Astrocyte of the spinal cord (primary cell): ENCODE results near the gene CELSR1.

ENCODE experiments used
- DNase-seq: peaks from one replicate; pipeline ENCODE4 v3.0.0; 2011; ENCODE audit warnings: low read depth, low spot score
- H3K4me3 ChIP-seq: 2 replicates; pipeline ENCODE4 v1.5.1; 2011; ENCODE audit warnings: low read depth, mild to moderate bottlenecking, low read length, moderate library complexity
- CTCF ChIP-seq: IDR thresholded peaks from 2 replicates; pipeline ENCODE4 v1.5.1; 2012; ENCODE audit warnings: low read depth, mild to moderate bottlenecking, low read length, inconsistent platforms
- in situ Hi-C: cut with HindIII; loops from 2 replicates; pipeline ENCODE4 v1.10.0; 2017; ENCODE audit warnings: low sequenced_read_pairs

The CELSR1 gene

GRCh38 chr22:46453006-46453828, 84.2 kb downstream of the CELSR1 start:
- TF ChIP-seq CTCF = no peak
- H3K4me3 ChIP-seq = no peak overlapping the region
- DNase-seq = no peak
- in situ Hi-C loops = no loop called here

- TF ChIP-seq CTCF = no peak
- H3K4me3 ChIP-seq = no peak overlapping the region
- in situ Hi-C loops = no loop called here
- no peak for DNase-seq
These were observed 85.0 kb downstream of the CELSR1 start for GRCh38 chr22:46452195-46453005.

GRCh38 chr22:46451741-46452140, 85.7 kb downstream of the CELSR1 start:
- no peak overlapping the region for H3K4me3 ChIP-seq
- DNase-seq = no peak
- no peak for TF ChIP-seq CTCF
- in situ Hi-C loops = no loop called here

- no peak for DNase-seq
- H3K4me3 ChIP-seq = no peak overlapping the region
- in situ Hi-C loops = no loop called here
- no peak for TF ChIP-seq CTCF
These were observed 86.4 kb downstream of the CELSR1 start for GRCh38 chr22:46450931-46451561.

GRCh38 chr22:46449974-46450745, 87.3 kb downstream of the CELSR1 start:
- no peak for TF ChIP-seq CTCF
- H3K4me3 ChIP-seq = no peak overlapping the region
- no peak for DNase-seq
- in situ Hi-C loops = no loop called here
